BLaER1 treated with 17β-estradiol and CSF1 and Interleukin-3, amounts not matched to agents 10 nM and 100 nM (cell line): ENCODE measurements around the gene MRPS25.
A peak's percentile ranks its signal among the peaks of the same experiment; 100 is the strongest.

Experiments
- H3K27ac ChIP-seq, 11 experiments: shearing (Covaris generic); formaldehyde crosslinking; 2 replicates each; pipeline ENCODE4 v1.8.1; 2022
- H3K27me3 ChIP-seq, 11 experiments: shearing (Covaris generic); formaldehyde crosslinking; 2 replicates each; pipeline ENCODE4 v1.8.1; 2022
- H3K36me3 ChIP-seq, 11 experiments: shearing (Covaris generic); formaldehyde crosslinking; 2 replicates each; pipeline ENCODE4 v1.8.1; 2022
- H3K4me1 ChIP-seq, 10 experiments: shearing (Covaris generic); formaldehyde crosslinking; 2 replicates each; pipeline ENCODE4 v1.8.1; 2022
- H3K4me2 ChIP-seq, 11 experiments: shearing (Covaris generic); formaldehyde crosslinking; 2 replicates each; pipeline ENCODE4 v1.8.1; 2022
- H3K4me3 ChIP-seq, 10 experiments: shearing (Covaris generic); formaldehyde crosslinking; 2 replicates each; pipeline ENCODE4 v1.8.1; 2022
- H3K9ac ChIP-seq, 11 experiments: shearing (Covaris generic); formaldehyde crosslinking; 2 replicates each; pipeline ENCODE4 v1.8.1; 2022
- H3K9me3 ChIP-seq, 11 experiments: shearing (Covaris generic); formaldehyde crosslinking; replicated peaks in 1 of 11; 2 replicates each; pipeline ENCODE4 v1.8.1; 2022
- H4K20me1 ChIP-seq, 11 experiments: shearing (Covaris generic); formaldehyde crosslinking; 2 replicates each; pipeline ENCODE4 v1.8.1; 2022
- Cebpa-rat ChIP-seq, 11 experiments: shearing (Covaris generic); IDR thresholded peaks; 2 replicates each; pipeline ENCODE4 v1.8.1; 2022

MRPS25 gene

DNA sequence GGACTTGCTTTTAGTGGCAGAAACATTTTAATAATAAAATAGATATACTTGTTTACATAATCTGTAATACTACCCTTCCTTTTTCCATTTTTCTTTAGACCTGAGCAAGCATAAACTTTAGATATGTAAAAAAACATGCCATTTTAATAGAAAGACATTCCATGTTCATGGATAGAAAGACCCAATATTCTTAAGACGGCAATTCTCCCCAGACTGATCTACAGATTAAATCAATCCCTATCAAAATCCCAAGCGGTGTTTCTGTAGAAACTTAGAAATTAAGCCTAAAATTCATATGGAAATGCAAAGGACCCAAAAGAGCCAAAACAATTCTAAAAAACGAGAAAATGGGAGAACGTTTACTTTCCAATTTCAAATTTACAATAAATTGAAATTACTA is 11.6 kb downstream of the MRPS25 start:
- H3K4me3 ChIP-seq = no peak overlapping the region
- H4K20me1 ChIP-seq = peaks cover 52 to 99% (median 92%) of the 10 kb centered on the region in 11 experiments; a peak in 21 of 22 replicates
- H3K27me3 ChIP-seq = no peaks in the 10 kb centered on the region
- H3K9me3 ChIP-seq = peaks cover 0 to 24% (median 4%) of the 10 kb centered on the region in 11 experiments; a peak in 6 of 22 replicates
- peak overlapping the region in 10 of 11 experiments; percentile 28 to 92 (median 76); a peak in 18 of 22 replicates for H3K4me2 ChIP-seq
- peak overlapping the region in 6 of 11 experiments; percentile 5 to 64 (median 53); a peak in 6 of 22 replicates for H3K9ac ChIP-seq
- H3K36me3 ChIP-seq = peaks cover 67 to 95% (median 82%) of the 10 kb centered on the region in 11 experiments
- H3K4me1 ChIP-seq = peaks cover 58 to 73% (median 71%) of the 10 kb centered on the region in 10 experiments
- no peak for TF ChIP-seq Cebpa-rat (IDR thresholded peaks at IDR 0.05)
- peak overlapping the region in 5 of 11 experiments; percentile 35 to 67 (median 58); a peak in 8 of 22 replicates for H3K27ac ChIP-seq

DNA sequence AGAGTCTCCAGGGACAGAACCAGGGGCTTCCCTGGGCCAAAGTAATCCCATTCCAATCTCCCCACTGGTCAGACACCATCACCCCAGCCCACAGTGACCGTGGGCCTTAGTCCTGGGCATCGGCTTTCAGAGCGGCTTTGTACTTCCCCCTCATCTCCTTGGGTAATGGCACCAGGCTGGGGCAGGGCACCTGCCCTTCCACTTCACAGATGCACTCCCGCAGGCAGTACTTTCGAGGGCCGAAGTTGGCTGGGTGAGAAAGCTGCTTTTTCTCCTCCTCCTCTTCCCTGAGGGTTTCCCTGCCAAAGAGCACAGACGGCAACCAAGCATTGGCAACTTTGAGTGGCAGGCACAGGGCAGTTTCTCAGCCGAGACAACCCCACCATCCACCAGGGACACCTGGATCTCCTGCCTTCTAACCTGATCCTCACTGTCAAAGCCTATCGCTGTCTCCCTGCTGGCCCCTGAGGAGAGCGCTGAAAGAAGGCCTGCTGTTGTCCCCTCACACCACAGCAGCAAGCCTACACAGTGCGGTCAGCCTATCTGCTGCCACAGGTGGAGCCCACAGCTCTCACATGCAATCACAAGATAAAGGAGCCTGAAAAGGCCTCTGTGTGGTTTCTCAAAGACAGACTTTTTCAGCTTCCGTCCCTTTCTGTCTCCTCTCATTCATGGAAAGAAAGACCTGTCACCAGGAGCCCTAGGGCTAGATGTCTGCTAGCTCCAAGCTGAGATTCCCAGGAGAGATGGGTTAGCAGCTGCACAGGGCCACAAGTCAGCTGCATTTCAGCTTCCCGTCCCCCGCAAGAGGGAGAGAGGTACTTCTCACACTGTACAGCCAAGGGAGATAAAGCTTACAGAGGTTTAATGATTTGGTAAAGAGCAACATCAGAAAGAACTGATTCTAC is 12.5 kb downstream of the MRPS25 start:
- no peaks in the 10 kb centered on the region for H3K27me3 ChIP-seq
- TF ChIP-seq Cebpa-rat (IDR thresholded peaks at IDR 0.05) = no peak
- peak overlapping the region in 1 of 10 experiments; percentile 31; a peak in 3 of 20 replicates for H3K4me3 ChIP-seq
- peaks cover 0 to 24% (median 4%) of the 10 kb centered on the region in 11 experiments; a peak in 6 of 22 replicates for H3K9me3 ChIP-seq
- peak overlapping the region in 9 of 11 experiments; percentile 24 to 67 (median 42); a peak in 17 of 22 replicates for H3K27ac ChIP-seq
- H3K9ac ChIP-seq = peak overlapping the region; percentile 4 to 64 (median 41); a peak in 18 of 22 replicates
- peaks cover 58 to 73% (median 71%) of the 10 kb centered on the region in 10 experiments for H3K4me1 ChIP-seq
- H3K4me2 ChIP-seq = peak overlapping the region; percentile 28 to 92 (median 74)
- H3K36me3 ChIP-seq = peaks cover 68 to 95% (median 83%) of the 10 kb centered on the region in 11 experiments
- H4K20me1 ChIP-seq = peaks cover 52 to 100% (median 90%) of the 10 kb centered on the region in 11 experiments; a peak in 21 of 22 replicates

DNA sequence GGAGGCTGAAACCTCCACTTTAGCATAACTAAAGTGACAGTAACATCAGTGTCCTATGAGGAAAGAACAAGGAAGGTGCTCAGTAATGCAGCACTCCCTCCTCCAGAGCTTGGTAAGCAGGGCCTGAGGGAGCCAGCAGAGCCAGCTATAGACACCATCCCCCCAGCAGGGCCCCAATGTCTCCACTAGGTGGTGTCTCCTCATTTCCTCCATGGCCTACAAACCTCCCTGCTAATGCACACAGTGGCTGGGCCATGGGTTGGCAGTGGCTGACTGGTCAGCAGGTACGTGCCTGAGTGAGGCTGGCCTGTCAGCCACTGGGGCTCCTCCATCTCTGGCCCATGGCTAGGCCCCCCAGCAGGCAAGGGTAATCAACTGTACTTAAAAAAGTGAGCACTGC is 13.6 kb downstream of the MRPS25 start:
- Histone ChIP-seq H3K9me3 (peaks cover 0 to 17% (median 0%) of the 10 kb centered on the region in 11 experiments; a peak in 6 of 22 replicates), H3K9ac (peak overlapping the region in 5 of 11 experiments; percentile 18 to 64 (median 46); a peak in 6 of 22 replicates), H4K20me1 (peaks cover 54 to 100% (median 91%) of the 10 kb centered on the region in 11 experiments; a peak in 21 of 22 replicates), H3K4me2 (peak overlapping the region in 10 of 11 experiments; percentile 30 to 92 (median 76); a peak in 18 of 22 replicates), H3K27me3 (no peaks in the 10 kb centered on the region), H3K36me3 (peaks cover 68 to 95% (median 83%) of the 10 kb centered on the region in 11 experiments), H3K27ac (peak overlapping the region in 4 of 11 experiments; percentile 41 to 67 (median 61); a peak in 7 of 22 replicates), H3K4me1 (peaks cover 52 to 68% (median 65%) of the 10 kb centered on the region in 10 experiments), H3K4me3 (no peak overlapping the region)
- no peak for TF ChIP-seq Cebpa-rat (IDR thresholded peaks at IDR 0.05)

DNA sequence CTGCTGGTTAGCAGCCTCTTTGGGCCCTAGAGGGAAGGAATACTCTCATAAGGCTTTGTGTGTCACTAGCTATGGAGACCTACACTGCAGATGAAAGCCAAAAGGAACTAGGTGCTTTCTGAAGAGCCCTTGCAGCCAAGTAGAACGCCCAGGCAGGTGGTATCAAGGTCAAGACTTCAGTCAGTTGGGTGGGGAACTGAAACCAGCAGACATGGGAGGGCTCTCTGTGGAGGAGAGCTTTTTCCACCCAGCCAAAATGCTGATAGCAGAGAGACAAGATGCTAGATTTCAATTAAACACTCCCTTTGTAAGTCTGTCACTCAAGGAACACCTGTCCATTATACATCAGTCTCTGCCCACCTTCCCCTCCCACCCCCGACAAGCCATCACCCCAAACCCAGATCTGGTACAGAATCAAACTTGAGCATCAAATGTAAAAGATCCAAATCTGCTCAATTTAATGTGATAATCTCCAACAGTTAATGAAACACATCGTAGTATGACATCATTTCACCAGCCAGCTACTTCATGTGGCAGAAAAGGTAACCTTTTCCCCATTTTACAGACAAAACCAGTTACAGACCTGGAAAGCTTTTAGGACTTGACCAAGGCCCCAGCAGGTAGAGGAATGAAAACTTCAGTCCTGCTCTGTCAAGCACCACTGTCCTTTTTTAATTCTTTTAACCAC is 14.6 kb downstream of the MRPS25 start:
- H3K4me2 ChIP-seq = peak overlapping the region in 7 of 11 experiments; percentile 6 to 86 (median 78); a peak in 12 of 22 replicates
- H4K20me1 ChIP-seq = peaks cover 59 to 100% (median 93%) of the 10 kb centered on the region in 11 experiments; a peak in 21 of 22 replicates
- H3K27ac ChIP-seq = no peak overlapping the region
- H3K4me1 ChIP-seq = peaks cover 44 to 58% (median 55%) of the 10 kb centered on the region in 10 experiments
- H3K9me3 ChIP-seq = peaks cover 0 to 8% (median 0%) of the 10 kb centered on the region in 11 experiments; a peak in 1 of 22 replicates
- H3K36me3 ChIP-seq = peaks cover 73 to 97% (median 83%) of the 10 kb centered on the region in 11 experiments
- H3K27me3 ChIP-seq = no peaks in the 10 kb centered on the region
- H3K4me3 ChIP-seq = no peak overlapping the region
- H3K9ac ChIP-seq = peak overlapping the region in 2 of 11 experiments; percentile 22 to 44; a peak in 1 of 22 replicates
- no peak for TF ChIP-seq Cebpa-rat (IDR thresholded peaks at IDR 0.05)

DNA sequence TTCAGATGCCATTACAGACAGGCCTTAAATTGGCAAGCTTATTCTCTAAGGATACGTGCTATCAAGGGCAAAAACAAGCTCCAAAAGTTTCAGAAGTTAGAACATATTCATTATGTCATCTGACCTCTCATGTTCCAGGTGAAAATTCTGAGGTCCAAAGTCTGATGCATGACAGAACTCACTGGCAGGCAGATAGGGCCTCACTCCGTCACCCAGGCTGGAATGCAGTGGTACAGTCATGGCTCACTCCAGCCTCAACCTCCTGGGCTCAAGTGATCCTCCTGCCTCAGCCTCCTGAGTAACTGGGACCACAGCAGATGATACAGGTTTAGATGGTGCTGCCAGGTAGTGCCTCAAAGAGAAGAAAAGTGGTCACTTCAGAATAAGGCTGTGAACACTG is 15.5 kb downstream of the MRPS25 start:
- Histone ChIP-seq H3K4me1 (peaks cover 38 to 57% (median 48%) of the 10 kb centered on the region in 10 experiments), H4K20me1 (peaks cover 60 to 100% (median 94%) of the 10 kb centered on the region in 11 experiments; a peak in 21 of 22 replicates), H3K4me3 (no peak overlapping the region), H3K9me3 (no peaks in the 10 kb centered on the region), H3K27me3 (no peaks in the 10 kb centered on the region), H3K27ac (no peak overlapping the region), H3K4me2 (no peak overlapping the region), H3K36me3 (peaks cover 79 to 97% (median 86%) of the 10 kb centered on the region in 11 experiments), H3K9ac (no peak overlapping the region)
- TF ChIP-seq Cebpa-rat (IDR thresholded peaks at IDR 0.05) = no peak

DNA sequence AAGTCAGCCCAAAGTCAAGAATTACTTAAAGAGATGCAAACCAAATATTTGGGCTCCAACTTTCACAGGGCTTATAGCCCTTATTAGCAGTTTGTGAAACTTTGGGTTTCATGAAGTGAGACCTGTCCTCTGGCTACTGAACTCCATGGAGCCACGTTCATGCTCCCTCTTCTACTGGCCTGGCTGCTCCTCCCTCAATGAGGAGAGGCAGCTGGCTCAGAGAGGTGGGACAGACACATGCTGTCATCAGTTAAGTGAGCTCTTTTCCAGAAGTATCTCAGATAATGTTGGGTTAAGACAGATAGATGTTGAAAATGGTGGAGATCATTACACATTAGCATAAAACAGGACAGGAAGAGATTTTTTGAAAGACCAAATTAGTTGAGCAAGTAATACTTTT is 19.4 kb downstream of the MRPS25 start:
- H3K27ac ChIP-seq = no peak overlapping the region
- H3K27me3 ChIP-seq = no peaks in the 10 kb centered on the region
- no peak for TF ChIP-seq Cebpa-rat (IDR thresholded peaks at IDR 0.05)
- H3K36me3 ChIP-seq = peaks cover 99 to 100% (median 100%) of the 10 kb centered on the region in 11 experiments
- H3K4me3 ChIP-seq = no peak overlapping the region
- H3K4me1 ChIP-seq = peaks cover 11 to 29% (median 20%) of the 10 kb centered on the region in 10 experiments; a peak in 19 of 20 replicates
- no peak overlapping the region for H3K9ac ChIP-seq
- no peaks in the 10 kb centered on the region for H3K9me3 ChIP-seq
- H3K4me2 ChIP-seq = no peak overlapping the region
- peaks cover 31 to 100% (median 85%) of the 10 kb centered on the region in 11 experiments; a peak in 21 of 22 replicates for H4K20me1 ChIP-seq

DNA sequence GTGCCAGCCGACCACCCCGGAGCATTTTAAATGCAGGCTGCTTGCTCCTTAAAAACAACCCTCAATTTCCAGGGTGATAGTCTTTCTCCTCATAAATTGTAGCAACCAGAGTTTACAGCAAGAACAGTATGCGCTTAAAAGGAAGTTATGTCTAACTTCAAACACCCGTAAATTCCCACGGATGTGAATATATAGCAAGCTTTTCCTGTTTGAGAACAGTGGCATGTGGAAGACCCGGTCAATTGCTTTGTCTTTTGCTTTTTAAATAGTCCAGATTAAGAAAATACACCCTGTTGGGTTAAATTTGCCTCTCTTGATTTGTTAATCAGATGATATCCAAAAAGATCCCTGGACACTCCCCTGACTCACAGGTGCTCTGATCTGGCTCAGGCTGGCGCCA is 20.8 kb downstream of the MRPS25 start:
- H3K27me3 ChIP-seq = no peaks in the 10 kb centered on the region
- no peak overlapping the region for H3K27ac ChIP-seq
- peaks cover 18 to 96% (median 82%) of the 10 kb centered on the region in 11 experiments; a peak in 21 of 22 replicates for H4K20me1 ChIP-seq
- H3K4me2 ChIP-seq = peak overlapping the region in 8 of 11 experiments; percentile 15 to 46 (median 27); a peak in 10 of 22 replicates
- peaks cover 97 to 100% (median 100%) of the 10 kb centered on the region in 11 experiments for H3K36me3 ChIP-seq
- peak overlapping the region in 1 of 11 experiments; percentile 14; a peak in 1 of 22 replicates for H3K9ac ChIP-seq
- no peaks in the 10 kb centered on the region for H3K9me3 ChIP-seq
- no peak for TF ChIP-seq Cebpa-rat (IDR thresholded peaks at IDR 0.05)
- H3K4me1 ChIP-seq = peaks cover 8 to 19% (median 12%) of the 10 kb centered on the region in 10 experiments; a peak in 18 of 20 replicates
- no peak overlapping the region for H3K4me3 ChIP-seq
